Measurements from ENCODE around the gene NOM1. TPM values are rescaled to one million over a fixed set of nuclear protein-coding genes. Genes with fewer than 3 reads are reported as not detected.
A peak's percentile ranks its signal among the peaks of the same experiment; 100 is the strongest.

NOM1 gene
- polyA plus RNA-seq, 3 donors from 2014 or later, result 0.36 to 7.2 (median 3.0) TPM

DNA sequence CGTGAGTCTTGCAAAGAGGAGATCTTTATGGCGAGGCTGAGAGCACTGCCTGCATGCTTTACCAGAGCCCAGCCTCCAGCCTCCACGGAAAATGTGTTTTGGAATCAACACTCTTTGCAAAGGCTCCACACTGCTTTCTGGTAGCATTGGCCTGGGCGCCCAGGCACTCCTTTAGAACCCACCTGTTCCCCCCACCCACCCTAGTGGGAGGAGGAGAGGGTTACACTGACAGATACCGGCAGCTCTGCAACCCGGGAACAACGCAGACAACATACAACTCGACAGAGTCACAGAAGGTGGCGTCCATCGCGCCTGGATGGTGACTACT, 66.5 kb downstream of the NOM1 start:
- peaks cover 4% of the 10 kb centered on the region in 2 donors for H3K4me1 Mint-ChIP-seq
- H3K4me3 Mint-ChIP-seq, result no peak overlapping the region
- H3K36me3 Mint-ChIP-seq, result no peaks in the 10 kb centered on the region
- H3K27ac Mint-ChIP-seq, result no peak overlapping the region
- peaks cover 0 to 1% (median 0%) of the 10 kb centered on the region in 6 donors for H3K9me3 Mint-ChIP-seq
- DNase-seq, result no peak
- H3K27me3 Mint-ChIP-seq (ENCODE audit: low read depth in 3 of 3), result peaks cover 23 to 38% (median 28%) of the 10 kb centered on the region in 3 donors

DNA sequence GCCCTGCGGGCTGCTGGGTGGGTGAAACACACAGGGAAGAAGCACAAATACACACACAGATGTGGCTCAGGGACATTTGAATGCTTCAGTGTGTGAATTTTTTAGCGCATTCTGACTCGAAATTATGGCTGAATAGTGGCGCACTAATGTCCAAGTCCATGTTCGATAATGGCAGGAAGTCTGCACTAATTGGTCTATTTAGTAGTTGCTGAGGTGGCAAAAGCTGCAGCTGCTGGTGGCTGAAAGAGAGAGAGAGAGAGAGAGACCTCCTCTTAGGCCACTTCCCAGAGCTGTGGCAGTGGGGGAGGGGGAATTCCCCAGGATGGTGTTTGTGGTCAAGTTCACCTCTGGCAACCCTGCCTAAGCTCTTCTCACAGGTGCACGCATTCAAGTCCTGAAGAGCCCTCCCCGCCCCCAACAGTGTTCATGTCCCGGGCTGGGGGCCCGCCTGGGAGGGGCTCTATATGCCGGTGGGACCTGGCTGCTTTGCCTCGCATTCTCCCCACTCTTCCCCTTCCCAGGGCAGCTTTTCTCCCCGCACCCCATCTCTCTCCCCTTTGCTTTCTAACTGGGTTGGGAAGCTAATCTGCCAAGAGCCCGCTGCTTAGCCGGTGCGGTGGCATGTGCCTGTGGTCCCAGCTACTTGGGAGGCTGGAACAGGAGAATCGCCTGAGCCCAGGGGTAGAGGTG, 67.0 kb downstream of the NOM1 start:
- no peak overlapping the region for H3K27ac Mint-ChIP-seq
- H3K9me3 Mint-ChIP-seq, result peaks cover 0 to 1% (median 0%) of the 10 kb centered on the region in 6 donors
- no peaks in the 10 kb centered on the region for H3K36me3 Mint-ChIP-seq
- no peak for DNase-seq
- H3K27me3 Mint-ChIP-seq (ENCODE audit: low read depth in 3 of 3), result peaks cover 23 to 38% (median 25%) of the 10 kb centered on the region in 3 donors
- H3K4me3 Mint-ChIP-seq, result no peak overlapping the region
- peaks cover 1 to 4% of the 10 kb centered on the region in 2 donors for H3K4me1 Mint-ChIP-seq

DNA sequence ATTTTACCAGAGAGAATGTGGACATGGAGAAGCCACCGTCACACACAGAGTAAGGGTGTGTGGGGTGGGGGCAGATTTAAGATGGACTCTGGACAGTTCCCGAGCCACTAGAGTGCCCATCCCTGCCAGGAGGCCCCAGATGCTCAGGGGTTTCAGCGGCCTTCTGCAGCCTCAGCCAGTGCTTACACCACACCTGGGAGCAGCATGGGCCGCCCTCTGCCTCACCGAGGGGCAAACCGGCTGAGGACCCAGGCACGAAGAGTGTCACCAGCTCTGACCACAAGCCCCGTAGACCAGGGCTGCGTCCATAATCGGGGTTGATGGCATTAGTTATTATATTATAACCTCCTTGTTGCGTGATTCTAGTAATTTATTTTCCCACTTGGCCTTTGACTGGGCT, 67.6 kb downstream of the NOM1 start:
- Mint-ChIP-seq H3K27ac (no peak overlapping the region), H3K4me3 (no peak overlapping the region), H3K36me3 (no peaks in the 10 kb centered on the region), H3K4me1 (peaks cover 0 to under 1% of the 10 kb centered on the region in 2 donors), H3K27me3 (ENCODE audit: low read depth in 3 of 3) (peaks cover 20 to 37% (median 24%) of the 10 kb centered on the region in 3 donors), H3K9me3 (no peaks in the 10 kb centered on the region)
- no peak for DNase-seq

DNA sequence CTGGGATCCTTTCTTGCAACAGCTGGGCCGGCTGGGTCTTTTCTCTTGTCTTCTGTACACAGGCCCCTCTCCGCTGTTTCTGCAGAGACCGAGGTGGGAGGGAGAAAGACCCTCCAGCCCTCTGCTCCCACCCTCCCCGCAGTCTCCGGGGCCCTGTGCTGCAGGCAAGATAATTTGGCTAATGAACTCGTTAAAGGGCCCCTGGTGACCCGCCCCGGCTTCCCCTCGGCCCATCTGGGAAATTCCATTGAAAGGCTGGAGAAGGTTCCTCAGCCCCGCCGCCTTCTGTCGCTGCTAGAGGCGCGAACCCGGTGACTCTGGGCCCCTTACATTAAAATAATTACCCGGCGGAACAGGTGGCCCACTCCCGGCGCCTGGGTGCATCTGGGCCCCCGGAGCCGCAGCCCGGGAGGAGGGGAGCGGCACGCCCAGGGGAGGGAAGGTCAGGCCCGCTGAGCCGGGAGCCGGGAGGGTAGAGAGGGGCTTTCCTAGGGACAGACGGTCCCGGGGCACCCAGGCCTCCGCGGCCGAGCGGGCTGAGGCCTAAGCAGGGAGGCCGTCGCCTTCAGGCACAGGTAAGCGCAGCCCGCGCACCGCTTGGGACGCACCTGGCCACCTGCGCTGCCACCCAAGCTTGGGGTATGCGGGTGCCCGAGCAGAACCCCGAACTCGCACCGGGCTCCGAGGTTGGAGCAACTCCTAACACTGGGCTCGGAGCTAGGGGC, 68.3 kb downstream of the NOM1 start:
- H3K9me3 Mint-ChIP-seq, result no peaks in the 10 kb centered on the region
- H3K36me3 Mint-ChIP-seq, result no peaks in the 10 kb centered on the region
- DNase-seq, result no peak
- H3K4me1 Mint-ChIP-seq, result no peaks in the 10 kb centered on the region
- H3K27me3 Mint-ChIP-seq (ENCODE audit: low read depth in 3 of 3), result peaks cover 17 to 40% (median 24%) of the 10 kb centered on the region in 3 donors
- no peak overlapping the region for H3K27ac Mint-ChIP-seq
- no peak overlapping the region for H3K4me3 Mint-ChIP-seq

DNA sequence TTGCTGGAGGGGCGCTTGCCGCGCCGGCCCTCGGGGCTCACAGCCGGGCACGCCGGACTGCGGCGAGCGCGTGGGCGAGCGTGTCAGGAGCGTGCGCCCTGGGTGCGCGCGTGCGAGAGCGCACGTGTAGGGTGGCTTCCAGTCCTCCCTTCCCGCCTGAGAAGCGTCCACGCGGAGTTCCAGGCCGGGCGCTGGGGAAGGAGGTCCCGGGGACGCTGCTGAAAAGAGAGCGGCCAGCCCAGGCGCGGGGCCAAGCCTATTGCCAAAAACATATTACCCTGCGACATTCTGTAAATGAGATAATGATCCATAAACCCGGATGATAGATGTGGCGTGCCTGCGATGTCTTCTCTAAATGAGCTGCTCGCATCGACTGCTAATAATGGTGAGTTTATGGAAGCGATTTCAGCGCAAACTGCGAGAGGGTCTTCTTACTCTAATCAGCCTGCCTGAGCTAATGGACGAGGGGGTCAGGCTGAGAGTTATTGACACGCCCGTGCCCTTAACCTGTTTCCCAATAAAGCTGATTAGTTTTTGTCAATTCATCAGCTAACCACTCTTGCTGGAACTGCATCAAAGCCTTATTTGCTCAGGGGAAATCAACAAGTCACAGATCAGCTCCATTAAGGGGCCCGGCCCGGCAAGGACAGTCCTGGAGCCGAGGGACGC, 69.0 kb downstream of the NOM1 start:
- no peaks in the 10 kb centered on the region for H3K36me3 Mint-ChIP-seq
- no peak overlapping the region for H3K4me3 Mint-ChIP-seq
- no peak overlapping the region for H3K27ac Mint-ChIP-seq
- no peak for DNase-seq
- no peaks in the 10 kb centered on the region for H3K9me3 Mint-ChIP-seq
- H3K27me3 Mint-ChIP-seq (ENCODE audit: low read depth in 3 of 3), result peaks cover 19 to 37% (median 28%) of the 10 kb centered on the region in 3 donors
- H3K4me1 Mint-ChIP-seq, result no peaks in the 10 kb centered on the region

DNA sequence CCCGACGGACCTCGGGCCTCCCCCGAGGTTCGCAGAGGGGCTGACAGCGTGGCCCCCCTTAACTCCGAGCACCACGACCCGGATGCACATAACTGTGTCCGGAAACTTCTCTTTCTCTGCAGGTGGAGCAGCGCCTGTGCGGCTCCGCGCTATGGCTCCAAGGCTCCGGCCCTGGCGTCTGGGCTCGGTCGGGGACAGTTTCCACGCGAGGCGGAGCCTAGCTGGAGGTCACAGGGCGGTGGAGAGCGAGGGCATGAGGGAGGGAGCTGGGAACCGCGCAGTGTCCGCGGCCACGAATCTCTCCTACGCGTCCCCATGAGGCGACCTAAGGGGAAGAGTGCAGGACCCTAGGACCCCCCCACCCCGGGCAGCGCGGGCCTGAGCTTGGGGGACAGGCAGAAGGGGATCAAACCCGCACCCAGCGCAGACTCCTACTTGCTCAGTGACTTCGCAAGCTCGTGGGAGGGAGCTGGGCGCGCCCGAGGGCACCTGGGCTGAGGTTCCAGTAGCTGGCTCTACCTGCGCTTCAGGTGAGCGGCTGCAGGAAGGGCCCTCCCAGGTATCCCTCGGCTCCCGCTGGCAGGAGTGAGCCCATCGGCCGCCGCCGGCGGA, 69.6 kb downstream of the NOM1 start:
- Mint-ChIP-seq H3K27me3 (ENCODE audit: low read depth in 3 of 3) (peaks cover 18 to 35% (median 28%) of the 10 kb centered on the region in 3 donors), H3K4me1 (no peaks in the 10 kb centered on the region), H3K27ac (no peak overlapping the region), H3K36me3 (no peaks in the 10 kb centered on the region), H3K4me3 (no peak overlapping the region), H3K9me3 (no peaks in the 10 kb centered on the region)
- no peak for DNase-seq

DNA sequence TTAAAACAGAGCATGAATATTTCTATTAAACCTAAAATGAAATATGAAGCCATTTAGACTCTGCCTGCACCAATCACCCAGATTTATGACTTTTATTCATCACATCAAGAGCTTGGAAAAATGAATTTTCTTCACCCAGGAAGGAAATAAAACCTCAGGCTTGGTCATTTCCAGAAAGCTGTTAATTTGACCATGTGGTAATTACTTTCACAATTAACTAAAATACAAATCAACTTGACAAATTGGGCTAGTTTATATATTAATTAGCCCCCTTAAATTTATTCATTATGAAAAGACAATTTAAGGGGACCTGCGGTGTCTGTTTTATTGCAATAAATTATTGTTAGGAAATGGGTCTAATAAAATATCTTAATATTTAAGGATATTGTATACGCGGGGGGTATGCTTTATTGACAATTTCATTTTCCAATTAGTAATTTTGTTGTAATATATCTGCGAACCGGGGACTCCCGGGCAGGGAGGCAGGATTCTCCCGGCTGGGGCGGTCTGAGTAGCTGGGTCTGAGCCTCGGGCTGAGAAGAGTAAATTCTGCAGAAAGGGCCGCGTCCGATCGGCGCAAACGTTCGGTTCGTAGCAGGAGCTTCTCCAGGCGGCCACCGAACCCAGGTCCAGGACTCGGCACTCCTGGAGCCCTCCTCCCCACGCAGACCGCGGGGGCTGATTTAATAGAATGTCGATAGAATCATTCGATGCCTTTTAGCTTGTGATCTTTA, 70.4 kb downstream of the NOM1 start:
- H3K4me3 Mint-ChIP-seq, result peak overlapping the region in 1 of 5 donors; percentile 41
- no peak overlapping the region for H3K27ac Mint-ChIP-seq
- no peaks in the 10 kb centered on the region for H3K36me3 Mint-ChIP-seq
- no peaks in the 10 kb centered on the region for H3K9me3 Mint-ChIP-seq
- H3K27me3 Mint-ChIP-seq (ENCODE audit: low read depth in 3 of 3), result peaks cover 12 to 33% (median 28%) of the 10 kb centered on the region in 3 donors
- DNase-seq, result no peak
- no peaks in the 10 kb centered on the region for H3K4me1 Mint-ChIP-seq

DNA sequence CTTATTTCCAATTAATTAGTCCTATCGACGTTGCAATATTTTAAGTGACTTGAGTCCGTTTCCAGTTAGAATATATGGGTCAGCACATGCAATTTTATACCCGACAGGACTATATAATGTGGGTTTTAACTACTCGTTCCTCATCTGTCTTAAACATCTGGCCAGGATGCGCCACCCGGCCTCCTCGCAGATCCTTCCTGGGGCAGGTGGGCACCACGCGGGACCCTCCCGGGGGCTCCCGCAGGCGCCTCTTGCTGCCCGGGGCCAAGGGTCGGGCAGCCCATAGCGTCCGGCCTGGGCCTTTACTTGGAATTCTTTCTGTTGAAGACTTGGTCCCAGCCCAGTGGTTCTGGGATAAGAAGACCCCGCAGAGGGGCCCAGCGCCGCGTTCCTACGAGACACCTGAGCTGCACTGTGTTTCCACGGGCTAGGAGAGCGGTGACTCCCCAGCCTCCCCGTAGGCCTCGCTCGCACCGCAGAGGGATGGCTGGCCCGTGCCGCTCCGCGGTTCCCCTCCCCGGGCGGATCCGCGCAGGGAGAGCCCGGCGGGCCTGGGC, 71.1 kb downstream of the NOM1 start:
- no peaks in the 10 kb centered on the region for H3K9me3 Mint-ChIP-seq
- H3K4me1 Mint-ChIP-seq, result no peaks in the 10 kb centered on the region
- no peak overlapping the region for H3K27ac Mint-ChIP-seq
- peak overlapping the region in 1 of 5 donors; percentile 41 for H3K4me3 Mint-ChIP-seq
- H3K36me3 Mint-ChIP-seq, result no peaks in the 10 kb centered on the region
- peaks cover 12 to 33% (median 29%) of the 10 kb centered on the region in 3 donors for H3K27me3 Mint-ChIP-seq (ENCODE audit: low read depth in 3 of 3)
- DNase-seq, result no peak

DNA sequence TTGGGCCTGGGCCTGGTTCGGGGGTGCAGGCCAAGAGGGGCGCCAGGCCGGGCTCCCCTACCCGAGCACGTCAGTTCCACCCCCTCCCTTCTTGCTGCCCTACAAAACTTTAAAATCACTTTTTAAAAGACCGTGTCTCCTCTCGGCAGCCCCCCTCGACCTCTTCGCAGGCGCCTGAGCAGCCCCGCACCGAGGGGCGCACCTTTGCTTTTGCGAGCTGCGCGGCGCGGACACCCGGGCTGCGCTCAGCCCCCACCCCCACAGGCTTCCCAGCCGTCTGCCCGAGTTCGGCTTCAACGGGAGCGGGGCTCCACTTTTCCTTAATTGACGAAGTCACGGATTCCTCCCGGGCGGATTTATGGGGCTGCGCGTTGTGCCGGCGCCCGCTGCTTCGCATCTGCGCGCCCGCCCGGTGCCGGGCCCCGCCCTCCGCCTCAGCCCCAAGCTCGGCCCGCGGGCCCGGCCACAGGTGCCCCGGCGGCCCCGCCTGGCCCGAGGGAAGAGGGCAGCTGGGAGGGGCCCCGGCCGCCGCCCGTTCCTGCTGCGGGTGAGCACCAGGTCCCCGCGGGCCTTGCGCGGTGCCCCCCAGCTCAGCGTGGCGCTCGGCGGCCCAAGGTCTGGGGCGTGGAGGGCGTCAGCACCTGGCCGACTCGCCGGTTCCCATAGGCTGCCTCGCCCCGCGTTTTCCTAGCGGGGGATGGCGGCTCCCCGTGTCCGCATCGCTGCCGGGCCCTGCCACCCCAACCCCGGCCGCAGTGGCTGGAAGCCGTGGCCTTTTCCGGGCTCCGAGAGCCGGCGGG, 71.8 kb downstream of the NOM1 start:
- Mint-ChIP-seq H3K4me1 (no peaks in the 10 kb centered on the region), H3K36me3 (no peaks in the 10 kb centered on the region), H3K4me3 (no peak overlapping the region), H3K27me3 (ENCODE audit: low read depth in 3 of 3) (peaks cover 7 to 34% (median 29%) of the 10 kb centered on the region in 3 donors), H3K27ac (no peak overlapping the region), H3K9me3 (no peaks in the 10 kb centered on the region)
- DNase-seq, result no peak

DNA sequence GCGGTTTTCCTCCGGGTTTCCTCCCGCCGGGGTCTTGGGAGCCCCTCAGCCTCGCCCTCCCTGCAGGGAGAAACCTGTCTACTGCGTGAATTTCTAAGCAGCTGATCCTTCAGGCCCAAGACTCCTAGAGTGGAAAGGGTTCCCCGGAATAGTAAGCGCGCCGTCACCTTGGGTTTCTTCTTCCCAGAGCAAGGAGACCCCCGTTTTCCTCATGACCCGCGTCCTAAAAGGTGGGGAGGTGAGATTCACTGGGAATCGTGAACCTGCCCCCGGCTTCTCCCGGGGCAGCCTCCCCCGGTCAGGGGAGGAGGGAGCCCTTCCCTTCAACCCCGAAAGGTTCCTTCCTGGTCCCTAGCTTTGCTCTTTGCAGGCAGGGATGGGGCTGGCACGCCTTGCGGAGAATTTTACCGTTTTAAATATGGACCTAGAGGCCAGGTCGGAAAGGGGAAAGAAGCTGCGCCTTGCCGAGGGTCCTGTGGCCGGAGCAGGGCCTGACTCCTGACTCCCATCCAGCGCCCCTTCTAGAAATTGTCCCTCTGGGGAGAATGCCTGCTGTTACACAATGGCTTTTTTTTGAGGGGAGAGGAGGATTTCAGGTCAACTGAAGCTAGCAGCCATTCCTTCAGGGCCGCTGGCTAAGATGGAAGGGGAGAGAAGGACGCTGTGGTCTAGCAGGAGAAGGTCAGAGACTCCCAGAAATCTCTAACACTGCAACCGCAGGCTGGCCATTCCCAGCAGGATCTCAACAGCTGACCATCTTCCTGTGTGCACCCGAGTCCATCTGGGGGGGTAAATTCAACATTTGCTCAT, 72.6 kb downstream of the NOM1 start:
- DNase-seq, result no peak
- Mint-ChIP-seq H3K27ac (no peak overlapping the region), H3K4me1 (no peaks in the 10 kb centered on the region), H3K4me3 (no peak overlapping the region), H3K36me3 (no peaks in the 10 kb centered on the region), H3K27me3 (ENCODE audit: low read depth in 3 of 3) (peaks cover 9 to 35% (median 28%) of the 10 kb centered on the region in 3 donors), H3K9me3 (no peaks in the 10 kb centered on the region)

Data from immature natural killer cell (primary cell).